Uterus (tissue), 4 donors: Measurements from ENCODE around the gene PLEKHM3. TPM values are rescaled to one million over a fixed set of nuclear protein-coding genes. Genes with fewer than 3 reads are reported as not detected.

ENCODE experiments used
- DNase-seq, 2 donors: peaks; one replicate each; pipeline ENCODE4 v3.0.0-alpha.2; 2019 to 2020
- H3K27ac ChIP-seq, 2 donors: fragments of 200-600 bp; sonication (generic); 1 replicate in 1 of 2; 2 replicates in 1 of 2; pipeline ENCODE4 v1.5.1; 2016 to 2018
- H3K27me3 ChIP-seq, 2 donors: fragments of 200-600 bp; sonication (generic); one replicate each; pipeline ENCODE4 v1.5.1; 2018 to 2019; ENCODE audit warnings: control low read depth in 1 of 2
- H3K36me3 ChIP-seq, 2 donors: fragments of 200-600 bp; sonication (generic); one replicate each; pipeline ENCODE4 v1.5.1; 2019; ENCODE audit warnings: control low read depth in 1 of 2
- H3K4me1 ChIP-seq, 2 donors: fragments of 200-600 bp; sonication (generic); one replicate each; pipeline ENCODE4 v1.5.1; 2018 to 2019; ENCODE audit warnings: control low read depth in 1 of 2
- H3K4me3 ChIP-seq, 2 donors: fragments of 200-600 bp; sonication (generic); 1 replicate in 1 of 2; 2 replicates in 1 of 2; pipeline ENCODE4 v1.5.1; 2018 to 2019; ENCODE audit warnings: mild to moderate bottlenecking in 1 of 2
- H3K9me3 ChIP-seq, 2 donors: fragments of 200-600 bp; sonication (generic); one replicate each; pipeline ENCODE4 v1.5.1; 2019; ENCODE audit warnings: control low read depth in 1 of 2
- POLR2A ChIP-seq, 2 donors: fragments of 450-650 bp; IDR thresholded peaks; one replicate each; pipeline ENCODE4 v1.6.1; 2016; ENCODE audit warnings: antibody characterized with exemption in 2 of 2, mild to moderate bottlenecking in 1 of 2, moderate library complexity in 1 of 2
- intact Hi-C: fragments of 100-400 bp; cut with DNase I; formaldehyde crosslinking; loops from one replicate; pipeline ENCODE4 v1.15.1; 2023; ENCODE audit warnings: low total_unique reads
- total RNA-seq, 4 donors: library from RNA; depleted of rRNA in 3 of 4; stranded (reverse); fragments of >200 nt in 3 of 4; gene quantifications; one replicate each; pipeline versions ENCODE4 v1.1.0 to v1.2.4, GENCODE V29; 2014 to 2023
- TF ChIP-seq, protein P1 (sequence below), 4 experiments: fragments of 200-600 bp in 2 of 4; fragments of 450-650 bp in 2 of 4; sonication (generic) in 2 of 4; IDR thresholded peaks; one replicate each; pipeline ENCODE4 v1.5.1; 2016 to 2019; ENCODE audit warnings: antibody characterized with exemption in 4 of 4, mild to moderate bottlenecking in 2 of 4, moderate library complexity in 1 of 4
- donor health status: DM: yes; HTN: yes; CAD: no.

The PLEKHM3 gene
- total RNA-seq, 4 donors from 2014 or later: 20.5 to 43.4 (median 21.6) TPM

DNA sequence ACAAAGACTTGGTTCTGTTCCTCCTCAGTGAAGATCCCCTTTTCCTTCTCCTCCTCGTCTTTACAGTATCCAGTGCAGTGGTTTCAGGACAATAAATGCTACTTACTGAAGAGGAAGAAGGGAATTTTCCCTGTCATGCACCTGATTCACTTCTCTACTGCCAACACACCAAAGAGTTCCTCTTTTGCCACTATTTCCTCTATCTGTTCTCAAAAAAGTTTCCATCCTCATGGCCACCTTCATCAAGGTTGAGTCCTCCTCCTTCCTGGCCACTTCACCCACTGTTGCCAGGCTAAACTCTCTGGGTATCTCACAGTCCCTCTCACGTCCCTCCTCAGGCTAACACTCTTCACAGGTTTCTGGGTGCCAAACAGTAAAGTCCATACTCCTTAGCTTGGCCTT lies 41.7 kb downstream of the PLEKHM3 start:
- H3K4me3 ChIP-seq: no peak overlapping the region
- no peaks in the 10 kb centered on the region for H3K4me1 ChIP-seq
- intact Hi-C loops: no loop called here
- no peak for TF ChIP-seq POLR2A (IDR thresholded peaks at IDR 0.05)
- TF ChIP-seq, protein P1, sequence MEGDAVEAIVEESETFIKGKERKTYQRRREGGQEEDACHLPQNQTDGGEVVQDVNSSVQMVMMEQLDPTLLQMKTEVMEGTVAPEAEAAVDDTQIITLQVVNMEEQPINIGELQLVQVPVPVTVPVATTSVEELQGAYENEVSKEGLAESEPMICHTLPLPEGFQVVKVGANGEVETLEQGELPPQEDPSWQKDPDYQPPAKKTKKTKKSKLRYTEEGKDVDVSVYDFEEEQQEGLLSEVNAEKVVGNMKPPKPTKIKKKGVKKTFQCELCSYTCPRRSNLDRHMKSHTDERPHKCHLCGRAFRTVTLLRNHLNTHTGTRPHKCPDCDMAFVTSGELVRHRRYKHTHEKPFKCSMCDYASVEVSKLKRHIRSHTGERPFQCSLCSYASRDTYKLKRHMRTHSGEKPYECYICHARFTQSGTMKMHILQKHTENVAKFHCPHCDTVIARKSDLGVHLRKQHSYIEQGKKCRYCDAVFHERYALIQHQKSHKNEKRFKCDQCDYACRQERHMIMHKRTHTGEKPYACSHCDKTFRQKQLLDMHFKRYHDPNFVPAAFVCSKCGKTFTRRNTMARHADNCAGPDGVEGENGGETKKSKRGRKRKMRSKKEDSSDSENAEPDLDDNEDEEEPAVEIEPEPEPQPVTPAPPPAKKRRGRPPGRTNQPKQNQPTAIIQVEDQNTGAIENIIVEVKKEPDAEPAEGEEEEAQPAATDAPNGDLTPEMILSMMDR (IDR thresholded peaks at IDR 0.05): no peak
- no peak overlapping the region for H3K27ac ChIP-seq
- no peaks in the 10 kb centered on the region for H3K27me3 ChIP-seq
- H3K9me3 ChIP-seq: no peaks in the 10 kb centered on the region
- no peaks in the 10 kb centered on the region for H3K36me3 ChIP-seq
- no peak for DNase-seq

DNA sequence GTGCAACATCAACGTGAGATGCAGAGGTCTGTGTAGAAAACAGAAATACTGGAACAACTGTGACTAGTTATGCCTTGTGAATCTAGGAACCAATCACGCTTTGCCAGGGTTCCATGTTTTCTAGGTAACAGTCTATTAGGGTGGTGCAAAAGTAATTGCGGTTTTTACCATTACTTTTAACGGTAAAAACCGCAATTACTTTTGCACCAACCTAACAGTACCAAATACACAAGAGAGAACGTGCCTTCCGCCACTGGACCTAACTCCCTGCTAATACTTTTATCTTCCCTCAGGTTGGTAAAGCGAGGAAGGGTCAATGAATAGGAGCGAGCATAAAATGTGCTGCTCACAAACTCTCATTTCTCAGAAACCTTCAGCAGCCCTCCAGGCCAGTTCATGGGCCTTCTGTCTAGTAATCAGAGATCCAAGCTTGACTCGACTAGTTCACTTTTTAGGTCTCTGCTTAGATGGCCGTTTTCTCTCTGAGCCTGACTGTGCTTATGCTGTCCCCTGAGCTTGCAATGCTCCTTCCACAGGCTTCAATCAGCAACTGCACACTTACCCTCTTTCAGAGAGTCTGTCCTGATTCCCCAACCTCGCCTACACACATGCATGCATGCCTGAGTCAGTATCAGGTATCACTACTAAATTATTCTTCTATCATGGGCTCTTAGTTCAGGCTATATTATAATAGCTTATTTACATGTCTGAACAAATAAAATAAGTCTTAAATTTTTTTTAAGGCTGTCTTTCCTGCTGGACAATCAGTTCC lies 47.0 kb downstream of the PLEKHM3 start:
- TF ChIP-seq, protein P1 (IDR thresholded peaks at IDR 0.05): no peak
- TF ChIP-seq POLR2A (IDR thresholded peaks at IDR 0.05): no peak
- DNase-seq: no peak
- H3K4me3 ChIP-seq: no peak overlapping the region
- H3K27me3 ChIP-seq: no peaks in the 10 kb centered on the region
- H3K9me3 ChIP-seq: no peaks in the 10 kb centered on the region
- H3K36me3 ChIP-seq: no peaks in the 10 kb centered on the region
- intact Hi-C loops: no loop called here
- no peak overlapping the region for H3K27ac ChIP-seq
- H3K4me1 ChIP-seq: no peaks in the 10 kb centered on the region

DNA sequence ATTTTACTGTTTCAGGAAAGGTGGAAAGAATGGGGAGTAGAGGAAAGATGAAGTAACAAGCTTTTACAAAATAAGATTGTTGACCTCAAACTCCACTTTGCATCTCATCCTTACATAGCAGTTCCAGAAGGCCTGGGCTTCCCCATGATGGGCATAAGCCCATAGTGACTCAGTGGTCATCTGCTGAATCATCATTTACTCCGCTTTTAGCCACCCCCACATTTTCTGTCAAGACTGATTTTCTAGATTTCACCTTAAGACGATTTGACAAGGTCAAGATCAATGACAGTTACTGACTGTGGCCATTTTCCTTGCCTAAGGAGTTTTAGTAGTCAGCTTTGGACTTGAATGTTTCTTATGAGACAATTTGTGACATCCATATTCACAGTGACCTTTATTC lies 49.4 kb downstream of the PLEKHM3 start:
- TF ChIP-seq, protein P1 (IDR thresholded peaks at IDR 0.05): no peak
- no peak for TF ChIP-seq POLR2A (IDR thresholded peaks at IDR 0.05)
- Histone ChIP-seq H3K27ac (no peak overlapping the region), H3K4me3 (no peak overlapping the region), H3K36me3 (no peaks in the 10 kb centered on the region), H3K9me3 (no peaks in the 10 kb centered on the region), H3K4me1 (peaks cover 0 to under 1% of the 10 kb centered on the region in 2 donors), H3K27me3 (no peaks in the 10 kb centered on the region)
- intact Hi-C loops: no loop called here
- DNase-seq: no peak

DNA sequence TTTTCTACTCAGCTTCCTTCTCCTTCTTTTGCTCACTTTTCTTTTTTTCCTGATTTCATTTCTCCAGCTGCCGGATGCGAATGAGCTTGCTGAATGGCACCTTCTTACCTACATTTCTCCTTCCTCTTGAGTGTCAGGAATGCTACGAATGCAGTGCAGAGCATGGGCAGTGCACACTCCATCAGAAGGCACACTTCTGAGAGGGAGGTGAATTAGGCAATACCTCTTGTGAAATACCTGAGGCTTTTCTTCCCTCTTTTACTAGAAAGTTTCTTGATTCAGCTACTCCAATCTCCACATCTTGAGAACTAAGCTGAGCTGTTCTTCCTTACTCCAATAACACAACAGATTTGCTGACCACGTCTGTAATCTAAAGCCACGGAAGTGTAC lies 51.1 kb downstream of the PLEKHM3 start:
- Histone ChIP-seq H3K27ac (no peak overlapping the region), H3K9me3 (no peaks in the 10 kb centered on the region), H3K36me3 (no peaks in the 10 kb centered on the region), H3K4me1 (peaks cover 0 to 8% of the 10 kb centered on the region in 2 donors), H3K27me3 (no peaks in the 10 kb centered on the region), H3K4me3 (no peak overlapping the region)
- intact Hi-C loops: no loop called here
- DNase-seq: no peak
- TF ChIP-seq, protein P1 (IDR thresholded peaks at IDR 0.05): no peak
- no peak for TF ChIP-seq POLR2A (IDR thresholded peaks at IDR 0.05)

DNA sequence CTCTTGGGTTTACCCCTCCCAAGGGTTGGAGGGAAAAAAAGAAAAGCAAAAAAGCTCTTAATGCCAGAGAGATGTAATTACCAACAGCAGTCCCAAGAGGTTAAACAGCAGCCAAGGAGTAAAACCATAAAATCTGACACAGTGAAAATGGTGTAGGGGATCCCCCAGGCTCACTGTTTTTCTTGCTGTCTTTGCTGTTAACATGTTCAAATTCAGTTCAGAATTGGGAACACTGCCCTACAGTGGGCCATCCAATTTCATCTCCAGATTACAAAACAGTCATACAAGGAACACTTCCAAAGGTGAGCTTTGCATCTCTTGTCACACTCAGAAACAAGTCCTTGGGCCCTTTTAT lies 54.5 kb downstream of the PLEKHM3 start:
- Histone ChIP-seq H3K27me3 (no peaks in the 10 kb centered on the region), H3K27ac (no peak overlapping the region), H3K36me3 (no peaks in the 10 kb centered on the region), H3K4me3 (no peak overlapping the region), H3K9me3 (no peaks in the 10 kb centered on the region), H3K4me1 (peaks cover 0 to 8% of the 10 kb centered on the region in 2 donors)
- intact Hi-C loops: no loop called here
- TF ChIP-seq POLR2A (IDR thresholded peaks at IDR 0.05): no peak
- TF ChIP-seq, protein P1 (IDR thresholded peaks at IDR 0.05): no peak
- DNase-seq: no peak
